GM06990 (cell line): Measurements from ENCODE around the gene CCDC149.

Experiments
- DNase-seq: peaks from one replicate; pipeline ENCODE4 v3.0.0-alpha.2; 2011; ENCODE audit not compliant: insufficient read length; ENCODE audit errors: extremely low read depth
- H3K27me3 ChIP-seq: replicated peaks from 2 replicates; pipeline ENCODE4 v1.6.0; 2011; ENCODE audit warnings: low read length; ENCODE audit not compliant: control insufficient read depth, insufficient read depth
- H3K36me3 ChIP-seq: 2 replicates; pipeline ENCODE4 v1.5.1; 2011; ENCODE audit warnings: low read length; ENCODE audit not compliant: control insufficient read depth, insufficient read depth
- H3K4me3 ChIP-seq: replicated peaks from 2 replicates; pipeline ENCODE4 v1.5.1; 2011; ENCODE audit warnings: low read depth, mild to moderate bottlenecking, control low read depth, low read length
- CTCF ChIP-seq: IDR thresholded peaks from 2 replicates; pipeline ENCODE4 v1.5.1; 2011; ENCODE audit warnings: low read length, control low read depth, mild to moderate bottlenecking, inconsistent platforms; ENCODE audit not compliant: insufficient read depth, poor library complexity, severe bottlenecking

CCDC149 gene

GRCh38 chr4:24849351-24849750 lies 63.5 kb downstream of the CCDC149 start:
- no peak for TF ChIP-seq CTCF

GRCh38 chr4:24846716-24847115 lies 66.1 kb downstream of the CCDC149 start:
- H3K4me3 ChIP-seq = no peak overlapping the region
- no peak for TF ChIP-seq CTCF
- H3K36me3 ChIP-seq = no peaks in the 10 kb centered on the region
- H3K27me3 ChIP-seq = no peaks in the 10 kb centered on the region
- no peak for DNase-seq

More at GRCh38 chr4:24849351-24849750, 63.5 kb downstream of the CCDC149 start:
- no peak overlapping the region for H3K4me3 ChIP-seq
- no peak for DNase-seq
- no peaks in the 10 kb centered on the region for H3K36me3 ChIP-seq
- no peaks in the 10 kb centered on the region for H3K27me3 ChIP-seq

GRCh38 chr4:24845902-24846301 lies 66.9 kb downstream of the CCDC149 start:
- no peak overlapping the region for H3K4me3 ChIP-seq
- no peak for DNase-seq
- no peak for TF ChIP-seq CTCF
- H3K27me3 ChIP-seq = no peaks in the 10 kb centered on the region
- H3K36me3 ChIP-seq = no peaks in the 10 kb centered on the region

- Histone ChIP-seq H3K4me3 (no peak overlapping the region), H3K27me3 (no peaks in the 10 kb centered on the region), H3K36me3 (no peaks in the 10 kb centered on the region)
- no peak for TF ChIP-seq CTCF
- DNase-seq = no peak
Measured at GRCh38 chr4:24845132-24845531, 67.7 kb downstream of the CCDC149 start.

- H3K4me3 ChIP-seq = no peak overlapping the region
- H3K36me3 ChIP-seq = no peaks in the 10 kb centered on the region
- no peaks in the 10 kb centered on the region for H3K27me3 ChIP-seq
- TF ChIP-seq CTCF = no peak
- DNase-seq = no peak
Measured at GRCh38 chr4:24843096-24843495, 69.7 kb downstream of the CCDC149 start.

GRCh38 chr4:24842356-24842755 lies 70.5 kb downstream of the CCDC149 start:
- no peak for TF ChIP-seq CTCF
- Histone ChIP-seq H3K4me3 (no peak overlapping the region), H3K27me3 (no peaks in the 10 kb centered on the region; the same call in 1 of the 2 replicates), H3K36me3 (no peaks in the 10 kb centered on the region)
- DNase-seq = no peak
